GM18870 (cell line): ENCODE measurements around the gene MICAL2.
A peak's percentile ranks its signal among the peaks of the same experiment; 100 is the strongest.

Experiments used
- ATAC-seq: cut with Tn5 transposase; IDR thresholded peaks from one replicate; pipeline ENCODE4 v1.9.1; 2021; ENCODE audit warnings: moderate library complexity; ENCODE audit not compliant: unreplicated experiment

The MICAL2 gene

GRCh38 chr11:12099132-12099873 lies 11.1 kb upstream of the MICAL2 start:
- ATAC-seq = no peak

- no peak for ATAC-seq
Observed at GRCh38 chr11:12100429-12100828, 10.0 kb upstream of the MICAL2 start.

DNA sequence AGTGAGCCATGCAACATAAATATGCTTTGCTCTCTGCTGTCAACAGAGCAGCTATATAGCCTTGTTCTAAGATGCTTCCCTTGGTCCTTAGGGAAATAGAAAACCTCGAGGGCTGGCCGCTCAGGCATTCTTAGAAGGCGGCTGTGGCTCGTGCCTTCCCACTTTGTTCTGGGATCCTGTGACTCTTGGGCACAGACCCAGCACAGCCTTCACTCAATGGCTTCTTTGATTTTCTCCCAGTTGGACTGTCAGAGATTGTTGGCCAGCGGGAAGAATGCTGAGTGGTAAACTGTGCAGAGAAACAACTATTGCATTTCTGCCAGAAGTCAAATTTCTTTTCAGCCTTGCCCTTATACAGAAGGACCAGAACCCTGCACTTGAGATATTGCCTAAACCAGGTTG lies 9.5 kb upstream of the MICAL2 start:
- ATAC-seq = no peak

- ATAC-seq = no peak
Observed at GRCh38 chr11:12101318-12101717, 9.1 kb upstream of the MICAL2 start.

DNA sequence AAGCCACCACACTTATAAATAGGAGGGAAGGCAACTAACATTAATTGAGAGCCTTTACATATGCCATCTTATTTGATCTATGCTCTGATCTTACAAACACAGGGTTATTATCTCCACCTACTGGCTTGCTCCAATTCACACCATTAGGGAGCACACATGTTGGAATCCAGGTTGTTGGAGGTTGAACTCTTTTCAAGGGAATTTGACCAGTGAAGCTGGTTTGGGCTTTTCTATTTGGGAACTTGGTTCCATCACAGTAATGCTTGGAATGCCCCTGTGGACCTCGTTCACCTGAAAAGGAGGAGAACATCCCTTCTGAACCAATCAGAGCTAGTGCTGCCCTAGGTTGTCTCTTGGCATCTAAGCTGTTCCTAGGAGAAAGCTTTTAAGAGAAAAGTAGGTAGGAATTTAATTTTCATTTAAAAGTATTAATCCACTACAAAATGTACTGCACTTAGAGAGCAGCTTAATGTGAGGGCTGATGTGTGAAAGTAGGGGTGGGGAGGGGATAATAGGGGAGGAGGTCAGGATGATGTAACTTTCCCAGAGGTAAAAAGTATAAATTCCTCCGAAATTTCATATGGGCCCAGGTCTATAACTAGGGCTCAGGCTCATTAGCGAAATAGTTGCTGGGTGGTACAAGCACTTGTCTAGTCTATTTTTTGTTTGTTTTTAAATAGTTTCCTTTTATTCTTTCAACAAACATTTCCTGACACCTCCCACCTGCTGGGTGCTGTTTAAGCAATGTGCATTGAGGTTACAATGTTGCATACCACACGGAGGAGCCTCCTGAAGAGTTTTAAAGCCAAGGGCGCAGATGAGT lies 7.6 kb upstream of the MICAL2 start:
- no peak for ATAC-seq

DNA sequence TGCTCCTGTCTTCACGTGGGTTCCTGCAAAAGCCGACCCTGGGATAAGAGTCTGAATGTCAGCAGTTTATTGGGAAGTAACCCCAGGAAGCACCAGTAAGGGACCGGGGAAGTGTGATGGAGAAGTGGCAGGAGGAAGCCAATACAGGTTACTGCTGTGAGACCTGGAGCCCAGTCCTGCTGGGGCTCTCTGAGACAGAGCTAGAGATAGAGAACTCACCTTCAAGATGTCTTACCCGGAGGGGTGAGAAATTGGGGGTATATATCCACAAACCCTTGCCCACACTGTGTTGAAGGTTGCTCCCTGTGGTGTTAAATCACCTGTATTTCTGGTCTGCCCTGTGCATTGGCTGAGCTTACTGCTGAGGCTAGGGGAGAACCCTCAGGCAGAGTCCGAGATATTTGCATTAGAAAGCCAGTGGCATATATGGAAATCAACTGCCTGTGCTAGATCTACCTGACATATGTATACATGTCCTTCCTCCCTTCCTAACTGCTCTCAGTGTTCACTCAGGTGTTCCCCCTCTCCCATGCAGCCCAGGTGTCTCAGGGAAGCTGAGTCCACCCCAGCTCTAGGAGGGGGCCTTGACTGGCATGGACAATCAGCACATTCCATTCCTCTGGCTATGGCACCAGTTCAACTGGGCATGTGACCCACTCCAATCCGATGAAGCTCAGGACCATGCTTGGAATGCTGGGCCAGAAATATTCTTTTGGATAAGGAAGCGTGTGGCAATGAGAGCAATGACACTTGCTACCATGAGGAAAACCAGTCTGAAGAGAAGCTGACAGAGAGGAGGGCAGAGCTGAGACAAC lies 6.8 kb upstream of the MICAL2 start:
- no peak for ATAC-seq

DNA sequence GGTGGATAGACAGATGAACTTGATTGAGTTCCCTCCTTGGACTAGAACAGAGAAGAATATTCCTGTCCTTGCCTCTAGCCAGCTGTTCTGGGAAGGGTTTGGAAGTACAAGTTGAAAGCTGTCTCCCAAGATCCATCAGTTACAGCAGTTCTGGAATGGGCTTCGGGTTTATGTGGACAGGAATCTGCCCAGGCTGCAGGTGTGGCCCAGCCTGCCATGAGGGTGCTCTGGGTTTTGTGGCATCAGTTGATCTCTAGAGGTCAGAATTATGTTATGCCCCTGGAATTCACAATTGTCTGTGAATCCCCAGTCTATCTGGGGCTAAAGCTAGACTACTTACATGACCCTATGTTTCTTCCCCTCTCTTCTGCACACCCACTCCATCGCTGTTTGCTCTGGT lies 4.9 kb upstream of the MICAL2 start:
- ATAC-seq = no peak

DNA sequence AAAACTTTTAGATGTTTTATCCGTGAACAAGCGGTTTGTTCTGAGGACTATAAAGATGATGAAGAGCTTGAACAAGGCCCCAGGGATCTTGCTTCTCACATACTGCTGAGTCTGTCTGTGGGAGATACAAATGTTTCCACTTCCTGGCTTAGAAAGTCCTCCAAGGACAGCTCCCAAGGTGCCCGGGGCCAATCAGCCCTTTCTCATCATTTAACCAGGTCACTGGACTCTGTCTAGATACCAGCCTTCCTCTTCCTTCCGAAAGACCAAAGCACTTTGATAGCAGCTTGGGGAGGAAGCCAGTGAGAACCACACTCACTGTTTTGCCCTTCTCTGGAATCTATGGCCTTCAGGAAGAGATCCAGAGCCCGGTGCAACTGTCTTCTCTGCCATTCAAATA lies 4.3 kb upstream of the MICAL2 start:
- no peak for ATAC-seq

- no peak for ATAC-seq
Observed at GRCh38 chr11:12106501-12106900, 3.9 kb upstream of the MICAL2 start.

- ATAC-seq = no peak
Observed at GRCh38 chr11:12108875-12109453, 1.4 kb upstream of the MICAL2 start.

- ATAC-seq = no peak
Observed at GRCh38 chr11:12109591-12110196, 696 bp upstream of the MICAL2 start.

GRCh38 chr11:12110714-12111548 lies 541 bp downstream of the MICAL2 start:
- peak; percentile 22 for ATAC-seq

DNA sequence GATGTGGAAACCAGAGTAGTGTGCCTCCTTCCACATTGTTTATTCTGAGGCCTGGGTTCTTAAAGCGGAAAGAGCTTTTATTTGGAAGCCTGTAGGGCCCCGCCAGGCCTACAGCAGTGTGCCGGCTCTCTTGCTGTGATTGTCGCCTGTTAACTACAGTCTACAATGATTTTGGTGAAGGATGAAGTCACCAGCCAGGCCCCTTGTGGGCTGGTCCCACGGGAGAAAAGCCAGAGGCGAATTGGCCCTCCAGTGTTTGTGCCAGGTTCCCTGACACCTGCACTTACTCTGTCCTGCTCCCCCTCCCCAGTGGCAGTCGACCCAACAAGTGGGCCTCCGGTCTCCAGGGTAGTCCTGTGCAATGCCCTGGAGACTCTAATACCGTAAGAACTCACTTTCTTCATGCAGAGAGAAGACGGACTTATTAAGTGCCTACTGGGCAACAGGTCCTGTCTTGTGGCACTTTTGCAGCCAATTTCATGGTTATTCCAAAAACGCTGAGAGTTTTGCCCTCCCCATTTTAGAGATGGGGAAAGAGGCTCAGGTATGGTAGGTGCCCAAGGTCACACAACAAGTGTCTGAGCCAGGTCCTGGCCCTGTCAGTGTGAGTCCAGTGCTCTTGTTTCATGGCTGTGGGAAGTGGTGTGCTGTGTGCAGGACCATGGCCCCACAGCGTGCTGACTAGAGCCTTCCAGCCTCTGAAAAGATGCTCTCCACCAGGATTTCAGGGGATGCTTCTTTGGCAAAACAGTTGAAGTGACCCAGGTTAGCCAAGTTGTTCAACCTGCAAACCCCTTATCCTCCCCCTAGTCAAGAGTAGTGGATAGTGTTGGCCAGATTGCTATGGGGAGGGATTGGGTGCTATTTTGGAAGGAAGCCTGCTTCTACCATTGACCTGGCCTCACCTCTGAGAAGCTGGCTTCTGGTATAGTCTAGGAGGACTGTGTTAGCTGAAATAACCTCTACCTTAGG lies 1.4 kb downstream of the MICAL2 start:
- ATAC-seq = no peak

GRCh38 chr11:12112750-12113149 lies 2.4 kb downstream of the MICAL2 start:
- ATAC-seq = no peak

GRCh38 chr11:12113294-12113693 lies 2.9 kb downstream of the MICAL2 start:
- ATAC-seq = no peak

DNA sequence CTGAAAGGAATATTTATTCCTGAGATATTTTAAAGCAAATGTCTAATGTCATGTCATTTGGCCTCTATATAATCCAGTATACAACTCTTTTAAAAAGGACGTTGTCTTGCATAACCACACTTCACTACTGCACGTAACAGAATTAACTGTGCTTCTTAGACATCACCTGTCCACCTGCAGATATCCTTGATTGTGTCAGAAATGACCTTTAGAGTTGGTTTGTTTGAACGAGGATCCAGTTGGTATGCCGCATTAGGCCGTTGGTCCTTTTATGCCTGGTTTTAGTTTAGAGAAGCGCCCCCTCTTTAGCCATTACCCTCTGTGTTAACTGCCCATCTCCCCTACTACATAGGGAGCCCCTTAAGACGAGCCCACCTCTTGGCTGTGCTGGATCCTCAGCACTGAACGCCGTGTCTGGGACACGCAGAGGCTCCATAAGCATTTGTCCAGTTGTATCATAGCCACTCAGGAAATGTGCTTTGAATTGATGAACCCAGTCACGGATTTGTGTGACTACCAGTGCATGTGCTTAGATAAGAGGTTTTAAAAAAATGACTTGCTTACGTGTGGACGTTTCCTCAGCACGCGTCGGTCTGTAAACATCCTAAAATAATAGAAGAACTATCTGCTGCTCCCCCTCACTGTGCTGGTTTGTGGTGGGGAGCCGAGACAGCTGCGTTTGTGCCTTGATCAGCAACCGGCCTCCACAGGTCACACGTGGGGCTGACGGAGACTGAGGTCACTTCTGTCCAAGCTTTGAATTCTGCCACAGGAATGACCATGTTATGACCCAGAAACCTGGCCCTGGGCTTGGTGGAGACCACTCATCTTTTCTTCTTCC lies 4.0 kb downstream of the MICAL2 start:
- no peak for ATAC-seq

DNA sequence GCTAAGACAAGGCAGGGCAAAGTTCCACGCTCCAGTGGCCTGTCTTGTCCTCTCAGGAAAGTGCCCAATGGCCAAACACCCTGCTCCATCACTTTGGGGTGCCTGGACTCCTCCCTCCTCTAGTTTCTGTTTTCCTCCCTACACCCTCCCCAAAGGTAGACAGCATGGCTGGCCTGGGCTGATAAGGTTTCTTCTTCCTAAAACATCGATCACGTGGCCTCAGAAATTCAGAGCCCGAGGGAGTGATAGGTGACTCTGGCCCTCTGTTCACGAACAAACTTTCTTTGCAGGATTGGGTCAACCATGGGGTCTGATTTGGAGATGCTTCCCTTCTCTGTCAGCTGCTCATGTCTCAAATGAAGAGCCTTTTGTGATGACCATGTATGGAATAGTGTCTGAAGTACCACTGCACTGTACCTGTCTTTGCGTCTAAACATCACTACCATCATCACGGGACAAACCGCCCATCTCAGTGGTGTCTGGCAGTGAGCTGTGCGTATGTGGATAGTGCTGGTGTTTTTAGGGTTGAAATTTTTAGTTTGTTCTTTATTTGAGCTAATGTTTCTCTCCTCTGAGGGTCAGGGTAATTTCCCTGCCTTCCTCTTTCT lies 6.1 kb downstream of the MICAL2 start:
- ATAC-seq = no peak
